ENCODE measurements around the gene TLE1. TPM values are rescaled to one million over a fixed set of nuclear protein-coding genes. Genes with fewer than 3 reads are reported as not detected.

The TLE1 gene
- total and polyA plus RNA-seq, 8 donors = 23.7 to 136 (median 58.7) TPM

DNA sequence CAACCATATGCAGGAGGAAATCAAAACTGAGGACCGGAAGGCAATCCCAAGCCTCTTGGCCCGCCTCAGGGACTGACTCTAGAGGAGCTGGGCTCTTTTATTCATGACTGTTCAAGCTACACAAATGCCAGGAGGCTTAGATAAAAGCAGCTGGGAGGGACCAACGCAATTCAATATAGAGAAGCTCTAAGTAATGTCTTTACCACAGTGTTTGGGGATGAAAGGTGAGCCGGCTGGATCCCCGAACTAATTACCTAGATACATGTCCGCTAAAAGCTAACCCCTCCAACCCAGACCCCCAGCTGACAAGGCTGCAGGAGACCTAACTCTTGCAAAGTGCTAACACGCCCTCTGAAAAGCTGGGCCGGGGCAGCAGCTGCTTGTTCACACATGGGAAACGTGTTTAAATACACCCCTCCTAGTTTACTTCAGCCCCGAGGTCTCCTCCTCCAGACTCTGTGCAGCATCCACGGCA is 67.5 kb downstream of the TLE1 start:
- intact Hi-C loops (cut with DNase I; ENCODE audit: low total_unique reads) = no loop called here
- Histone ChIP-seq H3K9me3 (no peaks in the 10 kb centered on the region), H3K27ac (no peak overlapping the region), H3K27me3 (no peaks in the 10 kb centered on the region), H3K4me3 (no peak overlapping the region), H3K36me3 (peaks cover 0 to 48% (median 31%) of the 10 kb centered on the region in 4 donors), H3K4me1 (peaks cover 0 to 42% (median 11%) of the 10 kb centered on the region in 4 donors)
- TF ChIP-seq POLR2A (IDR thresholded peaks at IDR 0.05) (no peak), EP300 (IDR thresholded peaks at IDR 0.05) (no peak), POLR2AphosphoS5 (IDR thresholded peaks at IDR 0.05) (no peak)
- TF ChIP-seq, protein P1, sequence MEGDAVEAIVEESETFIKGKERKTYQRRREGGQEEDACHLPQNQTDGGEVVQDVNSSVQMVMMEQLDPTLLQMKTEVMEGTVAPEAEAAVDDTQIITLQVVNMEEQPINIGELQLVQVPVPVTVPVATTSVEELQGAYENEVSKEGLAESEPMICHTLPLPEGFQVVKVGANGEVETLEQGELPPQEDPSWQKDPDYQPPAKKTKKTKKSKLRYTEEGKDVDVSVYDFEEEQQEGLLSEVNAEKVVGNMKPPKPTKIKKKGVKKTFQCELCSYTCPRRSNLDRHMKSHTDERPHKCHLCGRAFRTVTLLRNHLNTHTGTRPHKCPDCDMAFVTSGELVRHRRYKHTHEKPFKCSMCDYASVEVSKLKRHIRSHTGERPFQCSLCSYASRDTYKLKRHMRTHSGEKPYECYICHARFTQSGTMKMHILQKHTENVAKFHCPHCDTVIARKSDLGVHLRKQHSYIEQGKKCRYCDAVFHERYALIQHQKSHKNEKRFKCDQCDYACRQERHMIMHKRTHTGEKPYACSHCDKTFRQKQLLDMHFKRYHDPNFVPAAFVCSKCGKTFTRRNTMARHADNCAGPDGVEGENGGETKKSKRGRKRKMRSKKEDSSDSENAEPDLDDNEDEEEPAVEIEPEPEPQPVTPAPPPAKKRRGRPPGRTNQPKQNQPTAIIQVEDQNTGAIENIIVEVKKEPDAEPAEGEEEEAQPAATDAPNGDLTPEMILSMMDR (IDR thresholded peaks at IDR 0.05) = no peak
- 74 to 81% (median 78%) methylated on average over 11 of the region's 11 CpGs for WGBS, 5 donors
- DNase-seq = no peak

DNA sequence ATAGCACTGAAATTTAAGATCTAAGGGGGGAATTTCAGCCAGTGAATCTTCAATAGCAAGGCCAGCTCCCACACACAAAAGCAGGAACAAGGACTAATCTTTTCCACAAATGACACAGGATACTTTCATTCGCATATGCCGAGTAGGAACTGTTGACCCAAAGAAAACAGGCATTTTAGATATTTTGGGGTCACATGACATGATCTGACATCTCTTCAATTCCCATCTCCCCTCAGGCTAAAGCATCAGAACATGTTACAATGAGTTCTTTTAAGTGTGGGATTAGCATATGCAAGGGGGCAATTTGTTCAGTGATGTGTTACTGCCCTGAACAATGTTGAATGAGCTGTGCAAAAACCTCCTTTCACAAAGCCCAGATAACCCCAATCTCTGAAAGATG is 68.2 kb downstream of the TLE1 start:
- Histone ChIP-seq H3K27me3 (no peaks in the 10 kb centered on the region), H3K9me3 (no peaks in the 10 kb centered on the region), H3K4me1 (peaks cover 0 to 42% (median 11%) of the 10 kb centered on the region in 4 donors), H3K27ac (no peak overlapping the region), H3K36me3 (peaks cover 0 to 55% (median 38%) of the 10 kb centered on the region in 4 donors), H3K4me3 (no peak overlapping the region)
- WGBS, 5 donors = 73 to 95% (median 81%) methylated on average over 2 of the region's 2 CpGs
- TF ChIP-seq POLR2AphosphoS5 (IDR thresholded peaks at IDR 0.05) = no peak
- no peak for TF ChIP-seq POLR2A (IDR thresholded peaks at IDR 0.05)
- TF ChIP-seq EP300 (IDR thresholded peaks at IDR 0.05) = no peak
- TF ChIP-seq, protein P1 (IDR thresholded peaks at IDR 0.05) = no peak
- intact Hi-C loops (cut with DNase I; ENCODE audit: low total_unique reads) = no loop called here
- no peak for DNase-seq

DNA sequence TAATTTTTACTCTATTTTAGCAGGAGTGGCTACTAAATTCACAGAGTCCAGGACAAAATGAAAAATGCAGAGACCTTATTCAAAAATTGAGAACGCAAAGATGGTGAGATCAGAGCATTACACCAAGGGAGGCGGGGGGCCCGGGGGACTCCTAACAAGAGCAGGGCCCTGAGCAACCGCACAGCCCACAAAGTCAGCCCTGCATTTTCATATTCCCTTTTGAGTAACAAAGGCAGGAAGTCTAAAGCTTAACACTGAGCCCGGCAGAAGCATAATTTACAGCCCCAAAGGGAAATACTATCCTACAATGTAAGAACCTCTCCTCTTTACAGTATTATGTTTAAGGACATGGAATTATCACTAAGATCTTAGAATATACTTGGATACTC is 69.4 kb downstream of the TLE1 start:
- Histone ChIP-seq H3K36me3 (peaks cover 0 to 66% (median 49%) of the 10 kb centered on the region in 4 donors), H3K27ac (peak overlapping the region in 1 of 5 donors; percentile 14), H3K4me1 (peaks cover 0 to 42% (median 11%) of the 10 kb centered on the region in 4 donors), H3K9me3 (no peaks in the 10 kb centered on the region), H3K27me3 (no peaks in the 10 kb centered on the region), H3K4me3 (no peak overlapping the region)
- intact Hi-C loops (cut with DNase I; ENCODE audit: low total_unique reads) = no loop called here
- TF ChIP-seq, protein P1 (IDR thresholded peaks at IDR 0.05) = no peak
- TF ChIP-seq POLR2A (IDR thresholded peaks at IDR 0.05) (no peak), EP300 (IDR thresholded peaks at IDR 0.05) (no peak), POLR2AphosphoS5 (IDR thresholded peaks at IDR 0.05) (no peak)
- 60 to 86% (median 73%) methylated on average over 5 of the region's 5 CpGs for WGBS, 5 donors
- DNase-seq = no peak

DNA sequence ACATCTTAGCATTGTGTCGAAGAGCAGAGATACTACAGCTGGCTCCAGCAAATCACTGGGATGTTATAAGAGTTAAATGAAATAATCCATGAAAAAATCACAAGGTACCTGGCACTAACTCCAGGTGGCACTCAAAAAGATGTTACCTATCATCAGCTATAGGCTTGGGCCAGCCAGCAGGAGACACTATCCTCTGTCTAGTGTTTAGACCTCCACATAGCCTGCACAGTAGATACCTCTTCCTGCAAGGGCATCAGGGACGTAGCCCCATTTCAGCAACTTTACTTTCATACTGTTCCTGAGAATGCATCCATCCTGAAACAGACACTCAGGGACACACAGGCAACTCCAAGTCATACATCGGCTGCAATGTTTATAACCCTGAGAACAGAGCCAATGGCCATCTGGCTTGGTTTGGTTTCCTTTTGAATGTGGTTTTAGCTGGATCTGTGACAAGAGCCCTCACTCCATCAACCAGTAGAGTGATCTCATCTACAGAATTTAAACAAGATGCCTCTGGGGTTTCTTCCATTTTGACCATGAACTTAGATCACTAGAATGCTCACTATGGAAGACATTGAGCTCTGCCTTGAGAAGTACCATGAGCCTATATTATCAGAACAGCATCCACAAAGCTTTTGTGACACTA is 69.9 kb downstream of the TLE1 start:
- no peak overlapping the region for H3K4me3 ChIP-seq
- H3K4me1 ChIP-seq = peaks cover 0 to 41% (median 11%) of the 10 kb centered on the region in 4 donors
- 56 to 83% (median 79%) methylated on average over 3 of the region's 3 CpGs for WGBS, 5 donors
- DNase-seq = no peak
- TF ChIP-seq, protein P1 (IDR thresholded peaks at IDR 0.05) = no peak
- TF ChIP-seq POLR2AphosphoS5 (IDR thresholded peaks at IDR 0.05) = peak in 1 of 3 donors; percentile 21
- no peaks in the 10 kb centered on the region for H3K9me3 ChIP-seq
- H3K36me3 ChIP-seq = peaks cover 0 to 70% (median 55%) of the 10 kb centered on the region in 4 donors
- intact Hi-C loops (cut with DNase I; ENCODE audit: low total_unique reads) = loop anchor here (10.0 kb wide), 1 partner anchor 55 kb away; no protein-coding TSS in a partner anchor
- H3K27me3 ChIP-seq = no peaks in the 10 kb centered on the region
- peak overlapping the region in 1 of 5 donors; percentile 14 for H3K27ac ChIP-seq

Measured in stomach (tissue), 9 donors.